Activated naive CD4-positive, alpha-beta T cell (primary cell): ENCODE results near the gene TOMM7.

ENCODE experiments used
- DNase-seq, 4 experiments: peaks; one replicate each; lab custom pipeline; 2025; lab: John Stamatoyannopoulos, UW

Gene TOMM7

GRCh38 chr7:22822486-22823141, at the start of gene TOMM7:
TSS of gene TOMM7 (minus strand) at chr7:22822849. CDS start at chr7:22822779, 70 bp downstream.
- peak; percentile 63 to 77 (median 72) for DNase-seq

DNA sequence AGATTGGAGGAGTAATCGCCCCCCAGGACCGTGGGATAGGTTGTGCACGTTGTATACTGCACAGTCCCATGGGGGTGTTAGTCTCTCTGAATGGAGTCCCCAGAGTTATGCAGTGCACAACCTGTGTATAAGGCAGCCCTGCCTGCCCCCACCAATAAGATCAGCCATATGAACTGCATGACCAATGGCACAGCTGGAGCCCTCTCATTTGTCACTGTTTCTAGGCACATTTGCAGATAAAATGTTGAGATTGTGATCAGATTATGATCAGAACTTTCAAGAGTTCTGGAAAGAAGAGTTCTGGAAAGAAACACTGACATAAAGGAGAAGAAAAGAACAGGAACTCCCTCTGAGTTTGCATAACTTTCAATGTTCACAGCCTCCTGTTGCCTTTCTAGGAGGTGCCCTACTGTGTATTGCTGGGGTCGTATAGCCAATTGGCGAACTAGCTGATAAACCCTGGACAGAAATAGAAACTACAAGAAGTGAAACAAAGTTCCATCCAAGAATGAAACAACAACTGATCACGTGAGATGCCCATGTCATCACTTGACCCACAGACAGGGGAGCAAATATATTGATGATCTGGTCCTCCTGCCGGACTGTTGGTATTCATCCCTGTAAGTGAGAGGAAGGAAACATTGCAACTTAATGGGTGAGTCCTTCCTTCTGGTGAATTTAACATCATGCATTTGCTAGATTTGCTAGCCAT, 49.6 kb upstream of the TOMM7 start:
- DNase-seq, result no peak

GRCh38 chr7:22871661-22872060, 49.0 kb upstream of the TOMM7 start:
- no peak for DNase-seq

DNA sequence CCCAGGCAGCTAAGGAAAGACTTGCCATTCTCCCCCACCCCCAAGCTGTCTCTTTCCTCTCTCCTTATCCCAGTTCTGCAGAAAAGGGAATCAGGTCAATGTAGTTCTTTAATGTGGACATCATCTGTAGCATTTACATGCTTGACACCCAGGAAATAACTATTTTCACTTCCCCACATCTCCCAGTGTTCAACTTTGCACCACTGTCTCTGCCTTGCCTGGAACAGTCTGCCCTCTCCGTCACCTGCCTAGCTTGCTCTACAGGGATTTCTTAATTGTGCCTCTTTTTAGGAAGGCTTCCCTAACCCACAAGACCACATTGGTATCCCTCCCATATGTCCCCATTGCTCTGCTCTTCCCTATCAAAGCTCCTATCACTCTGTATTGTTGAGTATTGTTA, 45.9 kb upstream of the TOMM7 start:
- DNase-seq, result no peak

DNA sequence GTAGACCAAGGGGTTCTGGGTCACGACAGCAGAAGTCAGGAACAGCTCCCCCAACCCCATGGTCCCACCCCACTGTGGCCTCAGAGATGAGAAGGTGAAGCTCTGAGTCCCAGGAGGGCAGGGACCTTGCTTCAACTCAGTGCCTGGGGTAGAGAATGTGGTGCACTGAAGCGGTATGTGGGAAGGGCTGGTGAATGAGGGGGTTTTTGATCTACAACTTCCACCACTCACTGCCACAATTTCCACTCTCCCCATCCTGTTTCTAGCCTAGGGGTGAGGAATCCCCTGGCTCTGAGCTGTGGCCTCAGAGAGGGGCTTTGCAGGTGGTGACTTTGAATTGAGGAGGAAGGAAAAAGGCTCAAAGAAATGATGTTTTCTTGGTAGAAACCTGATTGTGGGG, 44.9 kb upstream of the TOMM7 start:
- no peak for DNase-seq

- no peak for DNase-seq
Observed at GRCh38 chr7:22867003-22867402, 44.4 kb upstream of the TOMM7 start.

DNA sequence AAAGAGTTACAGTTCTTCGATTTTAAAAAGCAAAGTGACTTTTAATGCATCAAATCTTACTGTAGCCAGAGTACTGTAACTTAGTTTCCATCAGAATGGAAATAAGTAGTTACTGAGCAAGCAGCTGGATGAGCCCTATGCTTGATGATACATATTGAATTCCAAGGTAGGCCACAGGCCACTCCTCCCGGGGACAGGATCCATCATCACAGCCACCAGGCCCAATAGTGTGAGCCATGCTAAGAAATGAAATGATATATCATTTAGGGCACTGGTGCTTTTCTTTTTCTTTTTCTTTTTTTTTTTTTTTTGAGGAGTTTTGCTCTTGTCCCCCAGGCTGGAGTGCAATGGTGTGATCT, 42.9 kb upstream of the TOMM7 start:
- no peak for DNase-seq

GRCh38 chr7:22864855-22865601, 42.4 kb upstream of the TOMM7 start:
- no peak for DNase-seq

- no peak for DNase-seq
Observed at GRCh38 chr7:22864301-22864700, 41.7 kb upstream of the TOMM7 start.

GRCh38 chr7:22863156-22863899, 40.7 kb upstream of the TOMM7 start:
- DNase-seq, result no peak

- DNase-seq, result no peak
Observed at GRCh38 chr7:22861576-22861975, 38.9 kb upstream of the TOMM7 start.

DNA sequence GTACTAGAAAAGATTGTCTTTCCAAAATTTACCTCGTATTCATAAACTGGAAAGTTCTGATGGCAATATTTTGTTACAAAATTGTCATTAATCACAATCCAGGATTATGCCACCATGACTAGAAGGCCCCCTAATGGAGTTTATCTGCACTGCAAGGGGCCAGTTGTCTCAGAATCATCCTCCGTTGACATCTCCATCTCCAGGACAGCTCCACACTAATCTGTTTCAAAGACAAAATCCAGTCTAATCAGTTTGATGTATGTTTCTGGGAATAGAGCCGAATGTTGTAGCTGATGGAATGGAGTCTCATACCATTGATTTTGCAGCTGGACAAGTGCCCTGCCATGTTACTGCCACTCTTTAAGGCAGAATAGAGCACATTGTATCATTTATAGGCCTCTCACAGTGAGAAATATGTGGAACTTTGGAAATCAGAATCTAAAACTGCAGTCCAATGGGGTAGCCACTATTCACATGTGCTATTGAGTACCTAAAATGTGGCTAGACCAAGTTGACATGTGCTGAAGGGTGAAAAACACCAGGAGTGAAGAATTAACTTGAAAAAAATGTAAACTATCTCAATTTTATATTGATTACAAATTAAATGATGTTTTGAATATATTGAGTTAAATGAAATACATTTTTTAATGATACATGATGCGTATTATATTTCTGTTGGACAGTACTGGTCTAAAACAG, 38.3 kb upstream of the TOMM7 start:
- DNase-seq, result no peak

GRCh38 chr7:22860337-22860736, 37.7 kb upstream of the TOMM7 start:
- no peak for DNase-seq

DNA sequence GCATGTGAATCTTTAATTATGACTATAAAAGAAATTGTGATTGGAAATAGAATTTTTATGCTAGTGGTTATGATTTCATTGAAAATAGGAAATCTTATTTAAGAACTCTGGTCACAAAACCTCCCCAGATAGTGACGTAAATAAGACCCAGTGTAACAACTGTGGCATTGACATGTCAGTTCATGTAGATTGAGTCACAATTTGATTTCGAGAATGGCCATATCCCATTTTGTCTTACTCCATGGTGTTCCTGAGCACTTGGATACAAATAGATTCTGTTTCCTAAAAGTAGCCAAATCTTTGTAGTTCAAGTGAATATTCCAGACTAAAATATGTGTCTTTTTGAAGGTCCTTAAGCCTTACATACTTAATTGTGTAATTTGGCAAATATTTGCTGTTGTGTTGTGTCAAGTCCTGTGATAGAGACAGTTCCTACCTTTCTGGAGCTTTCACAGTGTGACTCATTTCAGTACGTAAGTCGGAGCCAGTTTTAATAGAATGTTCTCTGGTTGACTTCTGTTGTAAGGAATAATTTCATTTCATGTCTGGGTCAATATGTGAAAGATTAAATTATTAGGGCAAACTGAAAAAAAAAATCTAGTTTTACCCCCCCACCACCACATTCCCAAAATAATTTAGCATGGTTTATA, 37.1 kb upstream of the TOMM7 start:
- DNase-seq, result no peak

GRCh38 chr7:22858640-22859561, 36.3 kb upstream of the TOMM7 start:
- DNase-seq, result no peak

- no peak for DNase-seq
Observed at GRCh38 chr7:22858274-22858639, 35.6 kb upstream of the TOMM7 start.

- no peak for DNase-seq
Observed at GRCh38 chr7:22856416-22856815, 33.8 kb upstream of the TOMM7 start.

DNA sequence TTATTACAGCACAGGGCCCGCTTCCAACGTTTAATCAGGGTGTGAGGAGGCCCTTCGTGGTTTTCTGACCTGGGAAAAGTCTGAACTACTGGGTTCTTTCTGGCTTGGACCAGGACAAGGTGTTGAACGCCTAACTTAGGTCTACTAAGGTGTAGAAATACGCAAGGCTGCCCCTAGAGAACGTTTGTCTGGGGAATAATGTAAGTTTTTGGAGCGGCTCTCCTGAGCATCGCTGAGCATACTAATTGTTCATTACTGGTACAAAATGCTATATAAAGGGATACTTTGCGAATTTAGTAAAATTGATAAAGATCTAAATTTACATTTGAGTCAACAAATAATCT, 32.4 kb upstream of the TOMM7 start:
- DNase-seq, result no peak

DNA sequence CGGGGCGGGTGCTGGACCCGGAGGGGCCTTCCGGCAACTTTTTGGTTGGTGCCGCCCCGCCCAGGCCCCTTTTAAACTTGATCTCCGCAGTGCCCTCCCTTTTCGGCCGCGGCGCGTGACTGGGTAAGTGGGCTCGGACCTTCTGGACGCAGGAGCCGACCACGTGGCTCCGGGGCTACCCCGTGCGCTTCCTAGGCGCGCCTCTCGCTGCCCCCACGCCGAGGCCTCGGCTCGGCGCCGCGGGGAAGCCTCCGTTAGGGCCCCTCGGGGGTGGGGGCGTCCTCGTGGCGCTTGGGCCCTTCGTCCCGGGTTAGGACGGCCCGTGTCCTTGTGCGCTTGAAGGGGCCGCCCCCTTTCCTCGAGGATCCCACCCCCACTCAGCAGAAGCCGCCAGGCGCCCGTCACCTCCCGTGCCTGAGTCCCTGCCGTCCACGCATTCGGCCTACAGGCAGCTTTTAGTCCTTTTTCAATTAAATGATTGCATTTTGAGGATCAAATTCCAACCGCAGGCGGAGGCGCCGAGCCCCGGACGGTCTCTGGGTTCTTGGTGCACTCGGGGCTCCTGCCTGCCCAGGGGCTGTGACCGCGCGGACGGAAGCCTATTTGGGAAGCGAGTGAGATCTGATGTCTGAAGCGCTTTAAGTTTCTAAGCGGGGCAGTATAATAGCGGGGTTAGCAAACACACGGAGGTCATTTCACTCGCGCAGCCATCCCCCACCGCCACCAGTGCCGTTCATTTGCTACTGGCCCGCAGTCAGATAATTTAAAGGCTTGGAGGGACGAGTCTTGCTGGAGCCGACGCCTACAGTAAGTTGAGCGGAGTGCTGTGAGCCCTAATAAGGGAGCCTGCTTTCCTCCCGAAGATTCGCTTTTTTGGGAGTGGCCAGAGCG, 31.8 kb upstream of the TOMM7 start:
- peak; percentile 54 to 78 (median 62) for DNase-seq
